ENCODE measurements around the gene MRPS23.

DNA sequence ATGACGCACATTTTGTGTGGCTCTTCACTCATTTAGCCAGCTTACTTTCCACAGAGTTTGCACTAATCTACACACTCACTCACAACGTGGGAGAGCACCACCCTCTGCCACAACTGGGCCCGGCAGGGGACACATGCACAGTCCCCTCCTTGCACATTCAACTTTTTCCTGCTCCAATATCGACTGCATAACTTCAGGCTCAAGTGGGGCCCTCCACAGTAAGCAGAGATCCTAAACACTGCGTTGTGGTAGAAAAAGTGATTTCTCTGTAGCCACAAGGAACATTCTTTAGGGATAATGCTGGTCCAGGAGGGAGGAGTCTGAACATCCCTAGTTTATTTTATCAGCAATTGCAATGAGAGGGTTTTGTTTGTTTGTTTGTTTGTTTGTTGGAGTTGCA, 40.0 kb downstream of the MRPS23 start:
- no peak for TF ChIP-seq POLR2AphosphoS5 (IDR thresholded peaks at IDR 0.05)
- TF ChIP-seq, protein P1, sequence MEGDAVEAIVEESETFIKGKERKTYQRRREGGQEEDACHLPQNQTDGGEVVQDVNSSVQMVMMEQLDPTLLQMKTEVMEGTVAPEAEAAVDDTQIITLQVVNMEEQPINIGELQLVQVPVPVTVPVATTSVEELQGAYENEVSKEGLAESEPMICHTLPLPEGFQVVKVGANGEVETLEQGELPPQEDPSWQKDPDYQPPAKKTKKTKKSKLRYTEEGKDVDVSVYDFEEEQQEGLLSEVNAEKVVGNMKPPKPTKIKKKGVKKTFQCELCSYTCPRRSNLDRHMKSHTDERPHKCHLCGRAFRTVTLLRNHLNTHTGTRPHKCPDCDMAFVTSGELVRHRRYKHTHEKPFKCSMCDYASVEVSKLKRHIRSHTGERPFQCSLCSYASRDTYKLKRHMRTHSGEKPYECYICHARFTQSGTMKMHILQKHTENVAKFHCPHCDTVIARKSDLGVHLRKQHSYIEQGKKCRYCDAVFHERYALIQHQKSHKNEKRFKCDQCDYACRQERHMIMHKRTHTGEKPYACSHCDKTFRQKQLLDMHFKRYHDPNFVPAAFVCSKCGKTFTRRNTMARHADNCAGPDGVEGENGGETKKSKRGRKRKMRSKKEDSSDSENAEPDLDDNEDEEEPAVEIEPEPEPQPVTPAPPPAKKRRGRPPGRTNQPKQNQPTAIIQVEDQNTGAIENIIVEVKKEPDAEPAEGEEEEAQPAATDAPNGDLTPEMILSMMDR (IDR thresholded peaks at IDR 0.05) = no peak
- TF ChIP-seq POLR2A (IDR thresholded peaks at IDR 0.05) = no peak
- no peak for TF ChIP-seq EP300 (IDR thresholded peaks at IDR 0.05; ENCODE audit: low read depth)

Measured in transverse colon (tissue), 4 donors.